ENCODE measurements around the gene MRPS17.
"Not testable (repeated sequence)": the region's sequence is repeated elsewhere in the genome, so short reads cannot be mapped to it uniquely, and the experiment has no call there.

The MRPS17 gene

GRCh38 chr7:55951637-55952351, at the start of gene MRPS17:
Gene MRPS17 (plus strand): TSS chr7:55951877. CDS start chr7:55953196, 1,319 bp downstream.
- DNase-seq, result peak; percentile 94

- no peak for DNase-seq
Observed at GRCh38 chr7:55903985-55904759, 47.5 kb upstream of the MRPS17 start.

GRCh38 chr7:55912748-55913158, 38.9 kb upstream of the MRPS17 start:
- DNase-seq, result no peak

GRCh38 chr7:55917771-55918170, 33.9 kb upstream of the MRPS17 start:
- DNase-seq, result no peak

- no peak for DNase-seq
Observed at GRCh38 chr7:55928006-55928767, 23.5 kb upstream of the MRPS17 start.

GRCh38 chr7:55931421-55932151, 20.1 kb upstream of the MRPS17 start:
- no peak for DNase-seq

GRCh38 chr7:55939514-55940123, 12.1 kb upstream of the MRPS17 start:
- DNase-seq, result no peak

- DNase-seq, result no peak
Observed at GRCh38 chr7:55946545-55946944, 5.1 kb upstream of the MRPS17 start.

GRCh38 chr7:55952352-55952671, 635 bp downstream of the MRPS17 start:
- not testable (repeated sequence) for DNase-seq

- no peak for DNase-seq
Observed at GRCh38 chr7:55953707-55954475, 2.2 kb downstream of the MRPS17 start.

- no peak for DNase-seq
Observed at GRCh38 chr7:55957190-55957589, 5.5 kb downstream of the MRPS17 start.

- no peak for DNase-seq
Observed at GRCh38 chr7:55962014-55962413, 10.3 kb downstream of the MRPS17 start.

GRCh38 chr7:55963584-55964168, 12.0 kb downstream of the MRPS17 start:
- DNase-seq, result no peak

- peak; percentile 55 for DNase-seq
Observed at GRCh38 chr7:55964261-55965099, 12.8 kb downstream of the MRPS17 start, which contains the start of gene NIPSNAP2. Gene NIPSNAP2 (plus strand): TSS chr7:55964585. CDS start chr7:55964610, 25 bp downstream.

GRCh38 chr7:55965100-55965470, 13.4 kb downstream of the MRPS17 start:
- DNase-seq, result no peak

GRCh38 chr7:55965805-55966421, 14.2 kb downstream of the MRPS17 start:
- peak; percentile 35 for DNase-seq

GRCh38 chr7:55966851-55967250, 15.2 kb downstream of the MRPS17 start:
- no peak for DNase-seq

GRCh38 chr7:55969391-55969790, 17.7 kb downstream of the MRPS17 start:
- DNase-seq, result peak; percentile 37

- DNase-seq, result peak; percentile 27
Observed at GRCh38 chr7:55970561-55970960, 18.9 kb downstream of the MRPS17 start.

- DNase-seq, result no peak
Observed at GRCh38 chr7:55970978-55971377, 19.3 kb downstream of the MRPS17 start.
